ENCODE measurements around the gene PCSK1.

Gene PCSK1

GRCh38 chr5:96415897-96416296 is 17.2 kb downstream of the PCSK1 start:
- Histone ChIP-seq H3K14ac (ENCODE audit: low read length) (no peak overlapping the region), H2BK12ac (ENCODE audit: low read length) (no peak overlapping the region), H3K4me1 (ENCODE audit: control insufficient read depth in 2 of 2, insufficient read depth in 1 of 2, low read depth in 1 of 2, low read length in 2 of 2) (peaks cover 0 to 2% of the 10 kb centered on the region in 2 donors), H2AFZ (ENCODE audit: low read length) (no peak overlapping the region), H3K4ac (ENCODE audit: low read length) (no peak overlapping the region), H3K27me3 (ENCODE audit: control insufficient read depth in 3 of 3, insufficient read depth in 3 of 3, low read depth in 1 of 3, low read length in 3 of 3) (no peaks in the 10 kb centered on the region), H3K36me3 (replicated peaks in 1 of 2; ENCODE audit: control insufficient read depth in 2 of 2, insufficient read depth in 2 of 2, low read length in 2 of 2) (no peaks in the 10 kb centered on the region), H3K9ac (ENCODE audit: low read depth, low read length, poor library complexity) (no peak overlapping the region), H3K4me3 (ENCODE audit: low read length in 2 of 2) (no peak overlapping the region), H3K4me2 (ENCODE audit: insufficient read depth, low read length, poor library complexity, severe bottlenecking) (no peak overlapping the region), H2BK120ac (ENCODE audit: low read depth, low read length) (no peak overlapping the region), H2BK5ac (ENCODE audit: low read length) (no peak overlapping the region), H3K9me3 (replicated peaks in 1 of 2; ENCODE audit: control insufficient read depth in 2 of 2, insufficient read depth in 1 of 2, low read depth in 1 of 2, low read length in 2 of 2) (no peaks in the 10 kb centered on the region), H2BK15ac (ENCODE audit: low read length) (no peak overlapping the region), H3K23ac (ENCODE audit: low read depth, low read length, poor library complexity) (no peak overlapping the region), H4K8ac (ENCODE audit: low read depth, low read length) (no peak overlapping the region), H3K79me1 (ENCODE audit: low read depth, low read length) (no peaks in the 10 kb centered on the region), H3K27ac (replicated peaks; ENCODE audit: low read length) (no peak overlapping the region), H3K18ac (ENCODE audit: low read length) (no peak overlapping the region), H4K91ac (ENCODE audit: low read depth, low read length, poor library complexity) (no peak overlapping the region), H2AK5ac (ENCODE audit: low read depth, low read length) (no peak overlapping the region)
- WGBS, 2 donors (ENCODE audit: extremely low coverage in 2 of 2, insufficient read length in 2 of 2, insufficient replicate concordance in 1 of 2), result no CpG with 5 or more reads among the region's 3 CpGs
- DNase-seq (ENCODE audit: low spot score), result no peak

- no peaks in the 10 kb centered on the region for H3K36me3 ChIP-seq (replicated peaks in 1 of 2; ENCODE audit: control insufficient read depth in 2 of 2, insufficient read depth in 2 of 2, low read length in 2 of 2)
- no peak overlapping the region for H2AFZ ChIP-seq (ENCODE audit: low read length)
- WGBS, 2 donors (ENCODE audit: extremely low coverage in 2 of 2, insufficient read length in 2 of 2, insufficient replicate concordance in 1 of 2), result no CpG with 5 or more reads among the region's 3 CpGs
- no peak overlapping the region for H3K4me3 ChIP-seq (ENCODE audit: low read length in 2 of 2)
- H2AK5ac ChIP-seq (ENCODE audit: low read depth, low read length), result no peak overlapping the region
- no peak overlapping the region for H4K8ac ChIP-seq (ENCODE audit: low read depth, low read length)
- no peak overlapping the region for H4K91ac ChIP-seq (ENCODE audit: low read depth, low read length, poor library complexity)
- H3K27me3 ChIP-seq (ENCODE audit: control insufficient read depth in 3 of 3, insufficient read depth in 3 of 3, low read depth in 1 of 3, low read length in 3 of 3), result no peaks in the 10 kb centered on the region
- no peak overlapping the region for H3K4ac ChIP-seq (ENCODE audit: low read length)
- no peak overlapping the region for H2BK12ac ChIP-seq (ENCODE audit: low read length)
- H3K4me2 ChIP-seq (ENCODE audit: insufficient read depth, low read length, poor library complexity, severe bottlenecking), result no peak overlapping the region
- H3K9me3 ChIP-seq (replicated peaks in 1 of 2; ENCODE audit: control insufficient read depth in 2 of 2, insufficient read depth in 1 of 2, low read depth in 1 of 2, low read length in 2 of 2), result no peaks in the 10 kb centered on the region
- DNase-seq (ENCODE audit: low spot score), result no peak
- no peak overlapping the region for H2BK15ac ChIP-seq (ENCODE audit: low read length)
- H3K27ac ChIP-seq (replicated peaks; ENCODE audit: low read length), result no peak overlapping the region
- no peak overlapping the region for H3K14ac ChIP-seq (ENCODE audit: low read length)
- H2BK120ac ChIP-seq (ENCODE audit: low read depth, low read length), result no peak overlapping the region
- peaks cover 0 to 2% of the 10 kb centered on the region in 2 donors for H3K4me1 ChIP-seq (ENCODE audit: control insufficient read depth in 2 of 2, insufficient read depth in 1 of 2, low read depth in 1 of 2, low read length in 2 of 2)
- no peak overlapping the region for H3K18ac ChIP-seq (ENCODE audit: low read length)
- H3K79me1 ChIP-seq (ENCODE audit: low read depth, low read length), result no peaks in the 10 kb centered on the region
- H2BK5ac ChIP-seq (ENCODE audit: low read length), result no peak overlapping the region
- H3K23ac ChIP-seq (ENCODE audit: low read depth, low read length, poor library complexity), result no peak overlapping the region
- H3K9ac ChIP-seq (ENCODE audit: low read depth, low read length, poor library complexity), result no peak overlapping the region
Observed at GRCh38 chr5:96412868-96413449, 20.1 kb downstream of the PCSK1 start.

- Histone ChIP-seq H3K4ac (ENCODE audit: low read length) (no peak overlapping the region), H3K4me1 (ENCODE audit: control insufficient read depth in 2 of 2, insufficient read depth in 1 of 2, low read depth in 1 of 2, low read length in 2 of 2) (peaks cover 0 to 2% of the 10 kb centered on the region in 2 donors), H3K18ac (ENCODE audit: low read length) (no peak overlapping the region), H3K14ac (ENCODE audit: low read length) (no peak overlapping the region), H3K9me3 (replicated peaks in 1 of 2; ENCODE audit: control insufficient read depth in 2 of 2, insufficient read depth in 1 of 2, low read depth in 1 of 2, low read length in 2 of 2) (no peaks in the 10 kb centered on the region), H4K91ac (ENCODE audit: low read depth, low read length, poor library complexity) (no peak overlapping the region), H2AFZ (ENCODE audit: low read length) (no peak overlapping the region), H2BK120ac (ENCODE audit: low read depth, low read length) (no peak overlapping the region), H3K36me3 (replicated peaks in 1 of 2; ENCODE audit: control insufficient read depth in 2 of 2, insufficient read depth in 2 of 2, low read length in 2 of 2) (no peaks in the 10 kb centered on the region), H3K9ac (ENCODE audit: low read depth, low read length, poor library complexity) (no peak overlapping the region), H3K23ac (ENCODE audit: low read depth, low read length, poor library complexity) (no peak overlapping the region), H3K27me3 (ENCODE audit: control insufficient read depth in 3 of 3, insufficient read depth in 3 of 3, low read depth in 1 of 3, low read length in 3 of 3) (no peaks in the 10 kb centered on the region), H2BK15ac (ENCODE audit: low read length) (no peak overlapping the region), H3K4me3 (ENCODE audit: low read length in 2 of 2) (no peak overlapping the region), H2BK5ac (ENCODE audit: low read length) (no peak overlapping the region), H3K79me1 (ENCODE audit: low read depth, low read length) (no peaks in the 10 kb centered on the region), H3K27ac (replicated peaks; ENCODE audit: low read length) (no peak overlapping the region), H4K8ac (ENCODE audit: low read depth, low read length) (no peak overlapping the region), H2AK5ac (ENCODE audit: low read depth, low read length) (no peak overlapping the region), H2BK12ac (ENCODE audit: low read length) (no peak overlapping the region), H3K4me2 (ENCODE audit: insufficient read depth, low read length, poor library complexity, severe bottlenecking) (no peak overlapping the region)
- whole genome bisulfite sequencing, 2 donors (ENCODE audit: extremely low coverage in 2 of 2, insufficient read length in 2 of 2, insufficient replicate concordance in 1 of 2), result no CpG with 5 or more reads among the region's 7 CpGs
- DNase-seq (ENCODE audit: low spot score), result no peak
Observed at GRCh38 chr5:96410013-96410412, 23.0 kb downstream of the PCSK1 start.

- Histone ChIP-seq H3K4ac (ENCODE audit: low read length) (no peak overlapping the region), H2BK5ac (ENCODE audit: low read length) (no peak overlapping the region), H3K79me1 (ENCODE audit: low read depth, low read length) (no peaks in the 10 kb centered on the region), H3K4me3 (ENCODE audit: low read length in 2 of 2) (no peak overlapping the region), H3K4me2 (ENCODE audit: insufficient read depth, low read length, poor library complexity, severe bottlenecking) (no peak overlapping the region), H2BK120ac (ENCODE audit: low read depth, low read length) (no peak overlapping the region), H2AK5ac (ENCODE audit: low read depth, low read length) (no peak overlapping the region), H3K36me3 (replicated peaks in 1 of 2; ENCODE audit: control insufficient read depth in 2 of 2, insufficient read depth in 2 of 2, low read length in 2 of 2) (no peaks in the 10 kb centered on the region), H2AFZ (ENCODE audit: low read length) (no peak overlapping the region), H4K8ac (ENCODE audit: low read depth, low read length) (no peak overlapping the region), H3K18ac (ENCODE audit: low read length) (no peak overlapping the region), H4K91ac (ENCODE audit: low read depth, low read length, poor library complexity) (no peak overlapping the region), H3K27ac (replicated peaks; ENCODE audit: low read length) (no peak overlapping the region), H3K27me3 (ENCODE audit: control insufficient read depth in 3 of 3, insufficient read depth in 3 of 3, low read depth in 1 of 3, low read length in 3 of 3) (no peaks in the 10 kb centered on the region), H3K23ac (ENCODE audit: low read depth, low read length, poor library complexity) (no peak overlapping the region), H3K14ac (ENCODE audit: low read length) (no peak overlapping the region), H2BK12ac (ENCODE audit: low read length) (no peak overlapping the region), H3K9me3 (replicated peaks in 1 of 2; ENCODE audit: control insufficient read depth in 2 of 2, insufficient read depth in 1 of 2, low read depth in 1 of 2, low read length in 2 of 2) (no peaks in the 10 kb centered on the region), H3K9ac (ENCODE audit: low read depth, low read length, poor library complexity) (no peak overlapping the region), H2BK15ac (ENCODE audit: low read length) (no peak overlapping the region), H3K4me1 (ENCODE audit: control insufficient read depth in 2 of 2, insufficient read depth in 1 of 2, low read depth in 1 of 2, low read length in 2 of 2) (peaks cover 0 to 2% of the 10 kb centered on the region in 2 donors)
- no CpG with 5 or more reads among the region's 13 CpGs for WGBS, 2 donors (ENCODE audit: extremely low coverage in 2 of 2, insufficient read length in 2 of 2, insufficient replicate concordance in 1 of 2)
- DNase-seq (ENCODE audit: low spot score), result no peak
Observed at GRCh38 chr5:96408841-96409538, 24.1 kb downstream of the PCSK1 start.
